ENCODE data around the gene ARL3.

- TF ChIP-seq CTCF (conservative IDR thresholded peaks at IDR 0.05 in 1 of 2, IDR thresholded peaks at IDR 0.05 in 1 of 2; ENCODE audit: extremely low read depth in 1 of 2, insufficient read depth in 1 of 2, low read depth in 1 of 2, low read length in 2 of 2) (no peak), EZH2 (IDR thresholded peaks at IDR 0.05; ENCODE audit: borderline replicate concordance, low read length) (no peak)
These were observed 43.1 kb upstream of the ARL3 start for GRCh38 chr10:102757323-102757722.

Data from mammary epithelial cell (primary cell).